Glomerular visceral epithelial cell (primary cell): ENCODE data around the gene MAP6.

Experiments used
- DNase-seq: peaks from one replicate; pipeline ENCODE4 v3.0.0-alpha.2; 2016; ENCODE audit errors: extremely low spot score

The MAP6 gene

GRCh38 chr11:75631086-75631730 lies 37.6 kb downstream of the MAP6 start:
- no peak for DNase-seq

GRCh38 chr11:75627906-75628668 lies 40.8 kb downstream of the MAP6 start:
- DNase-seq: no peak

- no peak for DNase-seq
These were observed 41.8 kb downstream of the MAP6 start for GRCh38 chr11:75626889-75627529.

DNA sequence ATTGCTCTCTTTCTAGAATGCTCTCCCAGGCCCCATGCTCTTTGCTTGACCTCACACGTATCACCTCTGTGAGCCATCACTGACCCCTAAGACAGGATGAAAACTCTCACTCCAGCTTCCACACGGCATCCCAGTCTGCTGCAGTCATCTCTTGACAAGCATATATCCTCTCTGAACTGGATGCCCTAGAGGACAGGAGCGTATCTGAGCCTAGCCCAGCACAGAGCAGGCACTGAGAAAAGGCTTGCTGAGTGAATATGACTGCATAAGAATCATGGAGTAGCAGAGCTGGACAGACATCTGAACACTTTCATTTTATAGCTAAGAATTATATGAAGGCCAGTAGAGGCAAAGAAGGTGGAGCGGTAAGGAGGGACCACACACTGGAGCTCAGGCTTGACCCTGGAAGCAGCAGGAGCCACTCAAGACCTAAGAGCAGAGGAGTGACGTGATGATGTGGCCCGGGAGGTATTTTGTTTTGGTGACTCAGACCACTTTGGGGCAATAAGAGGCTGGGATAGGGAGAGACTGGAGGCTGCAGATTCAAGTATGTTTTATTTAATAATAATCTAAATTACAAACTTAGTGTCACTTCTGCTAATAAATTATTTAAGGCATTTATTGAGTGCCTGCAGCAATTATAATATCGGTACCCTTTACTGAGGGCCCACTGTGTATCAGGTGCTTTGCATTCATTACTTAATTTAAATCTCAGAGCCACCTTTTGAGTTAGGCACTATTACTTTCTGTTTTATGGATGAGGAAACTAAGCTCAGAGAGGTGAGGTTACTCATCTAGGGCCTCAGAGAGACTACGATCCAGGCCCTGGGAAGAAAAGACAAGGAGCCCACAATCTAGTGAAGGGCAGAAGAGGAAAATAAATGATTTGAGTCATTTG lies 42.6 kb downstream of the MAP6 start:
- DNase-seq: peak; percentile 55

DNA sequence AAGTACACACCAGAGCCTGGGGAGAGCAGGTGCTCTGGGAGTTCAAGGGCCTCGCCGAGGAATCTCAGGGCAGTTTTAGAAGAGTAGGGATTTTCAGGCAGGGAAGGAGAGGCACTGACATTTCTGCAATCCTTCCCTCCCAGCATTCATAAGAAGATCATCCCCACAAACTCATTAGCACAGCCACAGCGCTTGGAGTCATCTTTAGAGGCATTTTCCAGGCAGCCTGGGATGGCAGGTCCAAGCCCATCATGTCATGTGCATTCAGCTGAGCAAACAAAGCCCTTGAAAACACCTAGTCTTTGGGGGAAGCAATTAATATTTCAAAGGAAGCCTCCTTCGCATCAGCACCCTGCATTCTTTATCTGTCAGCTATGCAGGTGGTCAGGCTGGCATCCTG lies 43.8 kb downstream of the MAP6 start:
- no peak for DNase-seq

- no peak for DNase-seq
These were observed 52.6 kb downstream of the MAP6 start for GRCh38 chr11:75616281-75616680.

GRCh38 chr11:75615751-75616150 lies 53.1 kb downstream of the MAP6 start:
- DNase-seq: no peak

GRCh38 chr11:75611823-75612222 lies 57.0 kb downstream of the MAP6 start:
- no peak for DNase-seq

DNA sequence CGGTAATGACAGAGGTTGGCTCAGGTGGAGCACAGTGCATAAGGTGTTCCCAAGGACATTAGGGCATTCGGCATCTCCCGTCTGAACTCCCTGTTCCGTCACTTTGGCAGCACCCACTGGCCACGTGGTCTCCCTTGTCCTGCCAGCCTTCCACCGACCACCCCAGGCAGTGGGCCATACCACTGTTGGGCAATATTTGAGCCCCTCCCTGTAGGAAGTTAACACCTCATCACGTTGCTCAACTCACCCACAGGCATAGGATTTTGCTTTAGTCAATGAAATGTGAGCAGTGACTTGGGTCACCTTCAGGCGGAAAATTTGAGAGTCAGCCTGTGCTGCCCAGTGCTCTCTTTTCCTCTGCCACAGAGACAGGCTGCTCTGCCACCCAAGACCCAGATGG lies 62.7 kb downstream of the MAP6 start:
- no peak for DNase-seq

DNA sequence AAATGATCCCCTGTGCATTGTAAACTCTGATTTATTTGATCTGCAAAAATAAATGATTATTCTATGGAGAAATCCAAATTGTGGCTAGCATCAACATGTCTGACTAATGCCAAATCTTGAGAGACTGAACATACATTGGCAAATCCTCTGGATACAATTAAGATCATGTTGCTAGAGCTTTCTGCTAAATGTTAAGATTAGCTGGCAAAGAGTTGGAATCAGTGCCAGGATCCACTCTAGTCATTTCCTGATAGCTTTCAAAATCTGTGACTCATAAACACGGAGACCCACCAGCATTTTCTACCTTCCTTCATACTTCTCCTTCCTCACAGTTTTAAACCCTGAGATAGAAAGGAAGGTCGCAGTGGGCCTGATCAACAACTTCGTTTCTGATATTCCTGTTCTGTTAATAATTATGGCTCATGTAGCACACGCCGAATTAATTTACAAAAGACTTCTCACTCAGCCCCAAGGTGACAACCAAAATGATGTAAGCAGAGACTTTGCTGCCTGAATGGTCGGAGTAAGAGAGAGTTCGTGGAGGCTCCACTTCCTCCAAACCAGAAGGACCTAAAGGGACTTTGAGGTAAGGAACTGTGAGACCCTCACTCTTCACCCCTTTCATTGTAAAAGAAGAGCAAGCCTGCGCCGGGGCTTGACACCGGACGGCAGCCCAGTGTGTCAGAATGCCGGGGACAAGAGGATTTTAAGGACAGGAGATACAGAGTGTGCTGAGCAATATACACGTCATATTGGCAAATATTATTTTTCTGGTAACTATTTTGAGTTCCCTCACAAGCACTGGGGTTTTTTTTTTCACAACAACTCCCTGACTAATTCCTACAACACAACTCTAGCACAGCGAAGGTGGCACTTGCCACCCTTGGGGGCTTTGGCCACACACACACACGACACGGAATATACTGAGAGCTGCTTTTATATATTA lies 64.8 kb downstream of the MAP6 start:
- peak; percentile 28 for DNase-seq

DNA sequence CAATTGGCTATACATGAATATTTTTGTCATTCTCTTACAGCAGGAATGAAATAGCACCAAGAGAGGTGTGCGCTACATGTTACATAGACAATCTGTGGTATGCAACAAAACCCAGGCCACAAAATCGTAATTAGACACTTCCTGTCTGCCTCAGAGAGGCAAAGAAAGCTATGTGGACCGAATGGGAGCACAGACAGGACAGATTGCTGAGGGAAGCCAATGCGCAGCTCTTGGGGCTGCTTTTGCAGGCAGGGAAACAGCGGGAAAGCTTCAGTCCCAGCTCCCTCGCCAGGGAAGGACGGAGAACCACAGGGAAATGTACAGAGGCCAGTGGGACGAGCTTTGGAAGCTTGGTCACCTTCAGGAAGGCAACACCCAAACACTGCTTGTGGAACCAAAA lies 65.9 kb downstream of the MAP6 start:
- no peak for DNase-seq

GRCh38 chr11:75601494-75601893 lies 67.3 kb downstream of the MAP6 start:
- no peak for DNase-seq

- no peak for DNase-seq
These were observed 68.5 kb downstream of the MAP6 start for GRCh38 chr11:75600356-75600755.

GRCh38 chr11:75598900-75599299 lies 69.9 kb downstream of the MAP6 start:
- DNase-seq: no peak

DNA sequence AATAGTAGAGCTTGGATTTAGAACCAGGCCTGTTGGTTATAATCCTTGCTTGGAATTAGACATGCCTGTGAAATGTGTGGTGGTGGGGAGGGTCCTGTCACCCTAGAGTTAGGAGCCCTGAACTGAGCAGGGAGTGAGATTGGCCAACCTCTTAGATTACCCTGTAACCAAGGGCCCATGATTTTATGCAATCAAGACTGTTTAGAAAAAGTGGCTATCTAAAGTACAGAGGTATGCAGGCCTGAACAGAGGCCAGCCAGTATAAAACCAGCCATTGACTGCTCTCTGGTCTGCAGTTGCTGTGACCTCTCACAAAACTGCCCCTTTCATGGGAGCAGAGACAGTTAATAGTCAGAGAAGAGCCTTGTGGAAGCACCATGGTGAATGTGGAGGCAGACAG lies 70.6 kb downstream of the MAP6 start:
- DNase-seq: no peak

GRCh38 chr11:75597636-75598035 lies 71.2 kb downstream of the MAP6 start:
- DNase-seq: peak; percentile 21

DNA sequence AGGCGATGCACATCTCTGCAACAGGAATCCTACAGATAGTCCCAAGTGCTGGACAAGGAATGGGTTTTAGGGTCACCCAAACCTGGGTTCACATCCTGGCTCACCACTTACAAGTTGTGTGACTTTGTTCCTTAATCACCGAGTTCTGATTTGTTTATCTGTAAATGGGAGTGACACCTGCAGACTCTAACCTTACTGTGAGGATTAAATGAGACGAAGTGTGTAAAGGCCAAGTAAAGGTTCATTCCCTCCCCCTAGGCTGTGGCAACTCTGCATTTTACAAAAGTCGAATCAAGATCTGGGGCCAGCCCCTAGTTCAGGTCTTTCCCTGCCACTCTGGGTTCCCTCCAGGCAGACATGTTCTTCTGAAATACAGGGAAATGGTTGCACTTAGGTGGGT lies 71.9 kb downstream of the MAP6 start:
- DNase-seq: no peak

DNA sequence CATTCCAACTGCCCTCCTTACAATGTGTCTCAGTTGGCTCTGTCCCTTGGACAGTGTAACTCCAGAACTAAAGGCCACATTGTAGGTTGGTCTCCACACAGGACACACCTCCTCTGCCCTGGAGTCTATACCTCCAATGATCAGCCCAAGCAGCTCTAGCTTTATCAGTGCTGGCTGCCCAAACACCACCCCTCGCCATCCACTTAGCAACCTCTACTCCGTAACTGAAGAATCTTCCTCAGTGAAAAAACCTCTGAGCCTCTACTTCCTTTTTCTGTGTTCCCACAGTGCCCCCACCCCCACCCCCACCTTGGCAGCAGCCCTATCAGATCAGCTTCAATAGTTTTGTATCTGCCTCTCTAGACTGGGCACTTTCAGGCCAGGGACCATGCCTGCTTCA lies 73.4 kb downstream of the MAP6 start:
- DNase-seq: no peak

- DNase-seq: no peak
These were observed 74.6 kb downstream of the MAP6 start for GRCh38 chr11:75594211-75594610.

DNA sequence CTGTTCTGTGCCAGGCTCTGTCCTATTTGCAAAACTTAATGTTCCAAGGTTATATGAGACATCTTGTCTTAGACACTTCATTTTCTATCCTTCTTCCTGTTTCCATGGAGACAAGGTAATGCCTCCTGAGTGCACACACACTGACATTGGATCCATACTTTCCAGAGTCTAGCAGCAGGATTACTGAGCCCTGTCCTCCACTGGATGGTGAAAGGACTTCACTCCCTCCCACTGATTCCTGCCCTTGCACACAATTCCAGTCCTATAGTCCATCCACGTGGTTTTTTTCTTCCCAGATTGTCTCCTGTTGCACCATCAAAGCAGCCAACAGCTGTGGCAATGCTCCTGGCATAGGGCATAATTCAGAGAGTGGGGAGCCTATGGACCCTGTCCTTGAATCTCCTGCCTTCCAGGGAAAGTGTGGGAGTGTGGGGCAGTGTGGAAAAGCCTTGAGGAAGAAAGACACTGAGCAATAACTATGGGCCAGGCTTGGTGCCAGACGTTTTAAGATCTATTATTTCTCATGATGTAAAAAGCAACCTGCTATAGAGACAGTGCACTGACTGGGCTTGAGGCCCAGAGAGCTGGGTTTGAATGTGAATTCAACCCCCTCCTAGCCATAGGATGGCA lies 75.4 kb downstream of the MAP6 start:
- no peak for DNase-seq
